Activated CD4-positive, alpha-beta T cell treated with anti-CD3 and anti-CD28 coated beads, Interleukin-2, amount 10 ng/mL, durations not matched to agents 7 days and 5 days (primary cell): Measurements from ENCODE around the gene KCNB1. TPM values are rescaled to one million over a fixed set of nuclear protein-coding genes. Genes with fewer than 3 reads are reported as not detected.

Experiments
- CTCF ChIA-PET: fragments of 350-600 bp; sonication (Branson Sonifier 250); formaldehyde crosslinking; loops from one replicate; lab custom pipeline; 2021; ENCODE audit warnings: antibody characterized with exemption; lab: Charles Lee
- POLR2A ChIA-PET: fragments of 350-600 bp; sonication (Branson Sonifier 250); formaldehyde crosslinking; loops from one replicate; lab custom pipeline; 2021; ENCODE audit warnings: antibody characterized with exemption; lab: Charles Lee
- DNase-seq: peaks from one replicate; pipeline ENCODE4 v3.0.0-alpha.2; 2020
- H3K27ac Mint-ChIP-seq: one replicate; pipeline ENCODE4 v1.8.0; 2021; ENCODE audit warnings: mild to moderate bottlenecking, moderate library complexity, mixed read lengths
- H3K27me3 Mint-ChIP-seq: one replicate; pipeline ENCODE4 v1.8.0; 2021; ENCODE audit warnings: mixed read lengths
- H3K36me3 Mint-ChIP-seq: one replicate; pipeline ENCODE4 v1.8.0; 2021; ENCODE audit warnings: low read depth, mixed read lengths
- H3K4me1 Mint-ChIP-seq: one replicate; pipeline ENCODE4 v1.8.0; 2021; ENCODE audit warnings: mixed read lengths
- H3K4me3 Mint-ChIP-seq: one replicate; pipeline ENCODE4 v1.8.0; 2021; ENCODE audit warnings: mild to moderate bottlenecking, moderate library complexity, mixed read lengths
- H3K9me3 Mint-ChIP-seq: one replicate; pipeline ENCODE4 v1.8.0; 2021; ENCODE audit warnings: mixed read lengths
- total RNA-seq, 2 experiments: library from RNA; stranded (reverse); gene quantifications; one replicate each; pipeline ENCODE4 v1.2.3, GENCODE V29; 2021

KCNB1 gene
- total RNA-seq, 2 experiments from 2014 or later = 0.07 TPM; not detected in 1

- ChIA-PET POLR2A (no interaction called here), CTCF (interaction anchor here (1.3 to 1.4 kb wide), 2 partner anchors 9 to 12 kb away, joined by 4 to 5 read pairs; no protein-coding TSS in a partner anchor)
- peaks cover 33% of the 10 kb centered on the region for H3K27me3 Mint-ChIP-seq
- no peak for DNase-seq
- no peak overlapping the region for H3K27ac Mint-ChIP-seq
- peaks cover 5% of the 10 kb centered on the region for H3K9me3 Mint-ChIP-seq
- H3K4me1 Mint-ChIP-seq = no peaks in the 10 kb centered on the region
- H3K36me3 Mint-ChIP-seq = no peaks in the 10 kb centered on the region
- H3K4me3 Mint-ChIP-seq = no peak overlapping the region
These were observed 13.6 kb upstream of the KCNB1 start for GRCh38 chr20:49496043-49496442.

GRCh38 chr20:49490689-49491088 is 8.2 kb upstream of the KCNB1 start:
- H3K4me1 Mint-ChIP-seq = no peaks in the 10 kb centered on the region
- no peak for DNase-seq
- H3K9me3 Mint-ChIP-seq = peaks cover 7% of the 10 kb centered on the region
- H3K36me3 Mint-ChIP-seq = no peaks in the 10 kb centered on the region
- ChIA-PET CTCF (interaction anchor here (0.6 kb wide), 1 partner anchor 889 kb away, joined by 3 read pairs; no protein-coding TSS in a partner anchor), POLR2A (no interaction called here)
- H3K4me3 Mint-ChIP-seq = no peak overlapping the region
- H3K27me3 Mint-ChIP-seq = peaks cover 43% of the 10 kb centered on the region
- H3K27ac Mint-ChIP-seq = no peak overlapping the region

- POLR2A ChIA-PET = no interaction called here
- Mint-ChIP-seq H3K36me3 (no peaks in the 10 kb centered on the region), H3K4me1 (no peaks in the 10 kb centered on the region), H3K9me3 (peaks cover 7% of the 10 kb centered on the region), H3K4me3 (no peak overlapping the region), H3K27me3 (peaks cover 53% of the 10 kb centered on the region), H3K27ac (no peak overlapping the region)
- no peak for DNase-seq
- CTCF ChIA-PET = interaction anchor here (0.6 kb wide), 1 partner anchor 11 kb away, joined by 3 read pairs; no protein-coding TSS in a partner anchor
These were observed 7.2 kb upstream of the KCNB1 start for GRCh38 chr20:49489688-49490087.

GRCh38 chr20:49486064-49486463 is 3.6 kb upstream of the KCNB1 start:
- Mint-ChIP-seq H3K36me3 (peaks cover 2% of the 10 kb centered on the region), H3K4me3 (no peak overlapping the region), H3K27me3 (peaks cover 55% of the 10 kb centered on the region), H3K9me3 (peaks cover 5% of the 10 kb centered on the region), H3K27ac (no peak overlapping the region), H3K4me1 (peaks cover 4% of the 10 kb centered on the region)
- CTCF ChIA-PET = no interaction called here
- no peak for DNase-seq
- POLR2A ChIA-PET = no interaction called here

- ChIA-PET POLR2A (no interaction called here), CTCF (interaction anchor here (2.5 kb wide), 1 partner anchor 10 kb away, joined by 13 read pairs; no protein-coding TSS in a partner anchor)
- Mint-ChIP-seq H3K27ac (no peak overlapping the region), H3K4me3 (no peak overlapping the region), H3K27me3 (peaks cover 60% of the 10 kb centered on the region), H3K9me3 (peaks cover 5% of the 10 kb centered on the region), H3K36me3 (peaks cover 2% of the 10 kb centered on the region), H3K4me1 (peaks cover 4% of the 10 kb centered on the region)
- DNase-seq = no peak
These were observed 3.1 kb upstream of the KCNB1 start for GRCh38 chr20:49485563-49485962.

DNA sequence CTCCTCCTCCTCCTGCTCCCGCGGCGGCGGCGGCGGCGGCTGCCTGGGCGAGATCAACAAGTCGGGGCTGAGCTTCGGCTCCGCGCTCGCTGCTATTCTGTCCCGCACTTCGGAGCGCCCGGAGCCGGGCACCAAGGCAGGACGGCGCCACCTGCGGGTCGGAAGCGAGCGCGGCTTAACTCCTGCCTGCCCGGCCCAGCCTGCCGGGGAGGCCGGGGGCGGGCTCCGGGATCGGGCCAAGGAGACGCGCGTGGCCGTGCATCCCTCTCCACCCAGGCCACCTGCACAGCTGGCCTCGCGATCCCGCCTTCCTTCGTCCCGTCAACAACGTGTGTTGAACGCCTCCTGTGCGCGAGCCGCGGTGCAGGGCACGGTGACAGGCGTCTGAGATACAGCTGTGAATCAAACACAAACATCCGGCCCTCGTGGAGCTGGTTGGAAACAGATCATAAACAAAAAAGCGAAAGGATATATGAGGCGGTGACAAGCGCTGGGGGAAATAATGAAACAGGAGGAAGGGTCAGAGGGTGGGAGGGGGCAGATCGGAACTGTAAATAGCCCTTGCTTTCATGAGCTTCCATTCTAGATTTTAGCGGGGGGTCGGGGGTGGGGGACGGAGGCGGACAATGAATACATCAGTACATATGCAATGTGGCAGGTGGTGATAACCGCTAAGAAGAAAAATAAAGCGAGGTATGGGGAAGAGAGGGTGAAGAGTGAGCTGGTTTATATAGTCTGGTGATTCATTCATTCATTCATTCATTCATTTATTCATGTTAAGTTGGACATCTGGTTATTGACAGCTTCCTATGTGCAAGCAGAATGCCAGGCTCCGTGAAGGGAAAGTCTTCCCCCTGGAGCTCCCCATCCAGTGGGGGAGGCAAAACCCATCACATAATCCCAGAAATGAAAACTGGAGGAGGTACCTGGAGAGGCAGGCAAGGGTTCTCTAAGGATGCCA is 2.0 kb upstream of the KCNB1 start:
- CTCF ChIA-PET = interaction anchor here (0.6 to 2.5 kb wide), 15 partner anchors 9 to 1295 kb away, joined by 3 to 13 read pairs (median 3); no protein-coding TSS in a partner anchor
- POLR2A ChIA-PET = no interaction called here
- Mint-ChIP-seq H3K4me1 (peaks cover 4% of the 10 kb centered on the region), H3K27ac (peak overlapping the region; percentile 55), H3K36me3 (peaks cover 2% of the 10 kb centered on the region), H3K27me3 (peaks cover 60% of the 10 kb centered on the region), H3K9me3 (peaks cover under 1% of the 10 kb centered on the region), H3K4me3 (peak overlapping the region; percentile 73)
- DNase-seq = peak; percentile 73

DNA sequence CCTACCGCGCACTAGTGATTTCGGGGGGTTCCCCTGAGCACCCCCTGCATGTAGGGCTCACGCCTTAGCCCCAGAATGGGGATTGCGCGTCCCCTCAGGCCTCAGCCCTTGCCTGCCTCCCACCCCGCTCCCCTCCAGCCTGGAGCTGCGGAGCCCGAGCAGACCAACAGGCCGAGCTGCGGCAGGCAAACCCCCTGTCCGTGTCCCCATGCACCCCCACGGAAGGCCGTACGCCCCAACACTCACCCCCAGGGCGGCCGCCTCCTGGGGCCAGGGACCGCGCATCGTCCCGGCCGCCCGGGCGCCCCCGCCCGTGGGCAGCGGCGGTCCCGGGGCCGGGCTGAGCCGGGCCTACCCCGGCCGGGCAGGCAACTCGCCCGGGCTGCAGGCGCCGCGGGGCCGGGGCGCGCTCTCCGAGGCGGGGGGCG is 1.2 kb upstream of the KCNB1 start:
- no peak overlapping the region for H3K27ac Mint-ChIP-seq
- H3K4me1 Mint-ChIP-seq = peaks cover 4% of the 10 kb centered on the region
- POLR2A ChIA-PET = no interaction called here
- H3K27me3 Mint-ChIP-seq = peaks cover 62% of the 10 kb centered on the region
- peaks cover 2% of the 10 kb centered on the region for H3K36me3 Mint-ChIP-seq
- CTCF ChIA-PET = interaction anchor here (0.7 to 2.5 kb wide), 9 partner anchors 9 to 149 kb away, joined by 3 to 13 read pairs (median 3); no protein-coding TSS in a partner anchor
- no peaks in the 10 kb centered on the region for H3K9me3 Mint-ChIP-seq
- no peak overlapping the region for H3K4me3 Mint-ChIP-seq
- no peak for DNase-seq

GRCh38 chr20:49483018-49483695 is 689 bp upstream of the KCNB1 start:
- DNase-seq = no peak
- Mint-ChIP-seq H3K4me3 (no peak overlapping the region), H3K9me3 (no peaks in the 10 kb centered on the region), H3K4me1 (peaks cover 4% of the 10 kb centered on the region), H3K27me3 (peaks cover 60% of the 10 kb centered on the region), H3K36me3 (peaks cover 2% of the 10 kb centered on the region), H3K27ac (no peak overlapping the region)
- POLR2A ChIA-PET = no interaction called here
- CTCF ChIA-PET = interaction anchor here (1.5 to 2.5 kb wide), 4 partner anchors 8 to 137 kb away, joined by 3 to 13 read pairs (median 4); no protein-coding TSS in a partner anchor

GRCh38 chr20:49482173-49482572 is 295 bp downstream of the KCNB1 start:
- H3K4me1 Mint-ChIP-seq = peaks cover 4% of the 10 kb centered on the region
- H3K4me3 Mint-ChIP-seq = no peak overlapping the region
- ChIA-PET CTCF (interaction anchor here (1.0 kb wide), 1 partner anchor 97 kb away, joined by 3 read pairs; no protein-coding TSS in a partner anchor), POLR2A (interaction anchor here (0.6 kb wide), 1 partner anchor 151 kb away, joined by 5 read pairs; no protein-coding TSS in a partner anchor)
- H3K36me3 Mint-ChIP-seq = peaks cover 2% of the 10 kb centered on the region
- no peaks in the 10 kb centered on the region for H3K9me3 Mint-ChIP-seq
- H3K27ac Mint-ChIP-seq = no peak overlapping the region
- peaks cover 53% of the 10 kb centered on the region for H3K27me3 Mint-ChIP-seq
- DNase-seq = no peak

GRCh38 chr20:49481116-49481515 is 1.4 kb downstream of the KCNB1 start:
- Mint-ChIP-seq H3K36me3 (peaks cover 2% of the 10 kb centered on the region), H3K27me3 (peaks cover 44% of the 10 kb centered on the region), H3K27ac (no peak overlapping the region), H3K4me1 (peaks cover 4% of the 10 kb centered on the region), H3K4me3 (no peak overlapping the region), H3K9me3 (no peaks in the 10 kb centered on the region)
- no peak for DNase-seq
- POLR2A ChIA-PET = no interaction called here
- CTCF ChIA-PET = interaction anchor here (1.1 kb wide), 1 partner anchor 147 kb away, joined by 3 read pairs; no protein-coding TSS in a partner anchor

GRCh38 chr20:49480236-49480635 is 2.2 kb downstream of the KCNB1 start:
- Mint-ChIP-seq H3K9me3 (no peaks in the 10 kb centered on the region), H3K4me3 (no peak overlapping the region), H3K27me3 (peaks cover 36% of the 10 kb centered on the region), H3K27ac (no peak overlapping the region), H3K4me1 (peaks cover 4% of the 10 kb centered on the region), H3K36me3 (peaks cover 2% of the 10 kb centered on the region)
- no peak for DNase-seq
- ChIA-PET POLR2A (no interaction called here), CTCF (no interaction called here)

- Mint-ChIP-seq H3K27me3 (peaks cover 35% of the 10 kb centered on the region), H3K4me1 (peaks cover 4% of the 10 kb centered on the region), H3K36me3 (peaks cover 2% of the 10 kb centered on the region), H3K4me3 (no peak overlapping the region), H3K27ac (no peak overlapping the region), H3K9me3 (no peaks in the 10 kb centered on the region)
- no peak for DNase-seq
- ChIA-PET POLR2A (no interaction called here), CTCF (no interaction called here)
These were observed 2.7 kb downstream of the KCNB1 start for GRCh38 chr20:49479785-49480184.
